HCT116 (cell line): ENCODE data around the gene SEC11C. TPM values are rescaled to one million over a fixed set of nuclear protein-coding genes. Genes with fewer than 3 reads are reported as not detected.

Experiments
- ATAC-seq: fragments of 200-7000 bp; cut with Tn5 transposase; 2 replicates; pipeline ENCODE4 v1.9.1; 2020; ENCODE audit warnings: mild to moderate bottlenecking, moderate library complexity
- BruUV-seq: library from RNA; stranded (reverse); fragments of 400-500 nt; replicated peaks from 2 replicates; lab custom pipeline; 2021; lab: Mats Ljungman, UMichigan
- CTCF ChIA-PET: fragments of 300-600 bp; sonication (Branson Sonifier 250); formaldehyde crosslinking; loops from one replicate; lab custom pipeline; 2021; ENCODE audit warnings: antibody characterized with exemption; lab: Charles Lee
- POLR2A ChIA-PET: fragments of 300-600, 350-600 bp; sonication (Branson Sonifier 250); formaldehyde crosslinking; loops from one replicate; lab custom pipeline; 2021; ENCODE audit warnings: antibody characterized with exemption; lab: Charles Lee
- RAD21 ChIA-PET, 2 experiments: fragments of 300-600 bp; sonication (Branson Sonifier 250); formaldehyde crosslinking; loops; one replicate each; lab custom pipeline; 2023; ENCODE audit warnings: low total read pairs in 2 of 2; ENCODE audit not compliant: uncharacterized antibody in 2 of 2, unreplicated experiment in 2 of 2, low non-redundant PET in 1 of 2; lab: Charles Lee
- DNase-seq: peaks from one replicate; pipeline ENCODE4 v3.0.0-alpha.2; 2010; ENCODE audit warnings: low read depth, low spot score
- H2AFZ ChIP-seq: fragments of 200-600 bp; shearing (Covaris generic), sonication (generic); 2 replicates; pipeline ENCODE4 v1.6.1; 2017; ENCODE audit warnings: low read depth, mixed run types, mixed read lengths, antibody characterized with exemption, low read length; ENCODE audit not compliant: poor library complexity, severe bottlenecking
- H3K27ac ChIP-seq: 2 replicates; pipeline ENCODE4 v1.5.1; 2012; ENCODE audit warnings: low read depth, low read length
- H3K27me3 ChIP-seq: fragments of 200-600 bp; sonication (generic); 2 replicates; pipeline ENCODE4 v1.6.1; 2016; ENCODE audit warnings: mixed run types, low read length, mixed read lengths; ENCODE audit not compliant: insufficient read depth
- H3K36me3 ChIP-seq, 2 experiments: fragments of 200-500 bp in 1 of 2; fragments of 200-600 bp in 1 of 2; sonication (Bioruptor generic) in 1 of 2; sonication (generic) in 1 of 2; 2 replicates each; pipeline versions ENCODE4 v1.5.1 to v1.6.1; 2014 to 2016; ENCODE audit warnings: low read length in 2 of 2, inconsistent platforms in 1 of 2, mixed read lengths in 1 of 2, mixed run types in 1 of 2; ENCODE audit not compliant: insufficient read depth in 2 of 2, control insufficient read depth in 1 of 2
- H3K4me1 ChIP-seq, 2 experiments: fragments of 200-600 bp in 1 of 2; sonication (generic) in 1 of 2; 2 replicates each; pipeline versions ENCODE4 v1.5.1 to v1.6.1; 2012 to 2017; ENCODE audit warnings: low read length in 2 of 2, inconsistent platforms in 1 of 2, mild to moderate bottlenecking in 1 of 2, mixed read lengths in 1 of 2, mixed run types in 1 of 2, moderate library complexity in 1 of 2; ENCODE audit not compliant: insufficient read depth in 2 of 2, control insufficient read depth in 1 of 2
- H3K4me2 ChIP-seq: fragments of 200-600 bp; sonication (generic); 2 replicates; pipeline ENCODE4 v1.6.1; 2017; ENCODE audit warnings: mixed run types, low read length, mixed read lengths
- H3K4me3 ChIP-seq, 2 experiments: fragments of 200-600 bp in 1 of 2; sonication (generic) in 1 of 2; replicated peaks in 1 of 2; 2 replicates each; pipeline ENCODE4 v1.5.1; 2011 to 2016; ENCODE audit warnings: low read length in 2 of 2, control low read depth in 1 of 2, low read depth in 1 of 2, mild to moderate bottlenecking in 1 of 2, mixed read lengths in 1 of 2, mixed run types in 1 of 2
- H3K79me2 ChIP-seq: fragments of 200-600 bp; sonication (generic); 2 replicates; pipeline ENCODE4 v1.6.1; 2017; ENCODE audit warnings: mild to moderate bottlenecking, mixed run types, low read length, moderate library complexity, mixed read lengths; ENCODE audit not compliant: insufficient read depth
- H3K9ac ChIP-seq: fragments of 200-600 bp; sonication (generic); 2 replicates; pipeline ENCODE4 v1.6.1; 2016; ENCODE audit warnings: low read length, mixed read lengths
- H3K9me2 ChIP-seq: fragments of 200-600 bp; sonication (generic), shearing (Covaris generic); 2 replicates; pipeline ENCODE4 v1.6.1; 2017; ENCODE audit warnings: mixed run types, mild to moderate bottlenecking, moderate library complexity; ENCODE audit not compliant: insufficient read depth
- H3K9me3 ChIP-seq, 2 experiments: fragments of 200-500 bp in 1 of 2; fragments of 200-600 bp in 1 of 2; sonication (Bioruptor generic) in 1 of 2; sonication (generic) in 1 of 2; 2 replicates each; pipeline ENCODE4 v1.6.1; 2014 to 2017; ENCODE audit warnings: low read length in 2 of 2, mixed read lengths in 2 of 2, inconsistent platforms in 1 of 2, low read depth in 1 of 2, mild to moderate bottlenecking in 1 of 2, mixed run types in 1 of 2, moderate library complexity in 1 of 2; ENCODE audit not compliant: control insufficient read depth in 1 of 2, insufficient read depth in 1 of 2
- H4K20me1 ChIP-seq: fragments of 200-600 bp; sonication (generic), shearing (Covaris generic); 2 replicates; pipeline ENCODE4 v1.6.1; 2017; ENCODE audit warnings: mixed run types, mild to moderate bottlenecking, moderate library complexity; ENCODE audit not compliant: insufficient read depth
- CBX3 ChIP-seq: IDR thresholded peaks from 2 replicates; pipeline ENCODE4 v1.6.1; 2012; ENCODE audit warnings: low read depth
- CEBPB ChIP-seq: IDR thresholded peaks from 2 replicates; pipeline ENCODE4 v1.6.1; 2012; ENCODE audit warnings: low read depth
- ELF1 ChIP-seq: IDR thresholded peaks from 2 replicates; pipeline ENCODE4 v1.6.1; 2012; ENCODE audit warnings: low read depth, borderline replicate concordance
- EZH2 ChIP-seq: fragments of 200-600 bp; sonication (generic); IDR thresholded peaks from 2 replicates; pipeline ENCODE4 v1.6.1; 2017; ENCODE audit warnings: antibody characterized with exemption, mixed run types
- EZH2phosphoT487 ChIP-seq: fragments of 200-600 bp; IDR thresholded peaks from 2 replicates; pipeline ENCODE4 v1.6.1; 2018; ENCODE audit warnings: antibody characterized with exemption, borderline replicate concordance
- FOSL1 ChIP-seq: IDR thresholded peaks from 2 replicates; pipeline ENCODE4 v1.6.1; 2012; ENCODE audit warnings: low read depth
- POLR2A ChIP-seq: IDR thresholded peaks from 2 replicates; pipeline ENCODE4 v1.7.0; 2011; ENCODE audit warnings: borderline replicate concordance; ENCODE audit not compliant: insufficient read depth, insufficient read length; ENCODE audit errors: extremely low read depth
- POLR2AphosphoS5 ChIP-seq: IDR thresholded peaks from 2 replicates; pipeline ENCODE4 v1.6.1; 2011; ENCODE audit warnings: mild to moderate bottlenecking, low read depth, low read length, moderate library complexity
- RAD21 ChIP-seq: IDR thresholded peaks from 2 replicates; pipeline ENCODE4 v1.6.1; 2012; ENCODE audit warnings: low read depth, mild to moderate bottlenecking
- SP1 ChIP-seq: IDR thresholded peaks from 2 replicates; pipeline ENCODE4 v1.6.1; 2012; ENCODE audit warnings: low read depth
- SRF ChIP-seq: IDR thresholded peaks from 2 replicates; pipeline ENCODE4 v1.6.1; 2012; ENCODE audit warnings: low read depth
- TCF7L2 ChIP-seq: IDR thresholded peaks from 2 replicates; pipeline ENCODE4 v1.7.0; 2011; ENCODE audit warnings: borderline replicate concordance, inconsistent platforms; ENCODE audit not compliant: insufficient read depth, insufficient read length; ENCODE audit errors: extremely low read depth
- YY1 ChIP-seq: IDR thresholded peaks from 2 replicates; pipeline ENCODE4 v1.6.1; 2011; ENCODE audit warnings: low read length, low read depth, moderate library complexity, mild to moderate bottlenecking; ENCODE audit not compliant: insufficient replicate concordance; ENCODE audit errors: extremely low read depth
- ZFX ChIP-seq: fragments of 450-650 bp; IDR thresholded peaks from 2 replicates; pipeline ENCODE4 v1.6.1; 2017
- ZNF274 ChIP-seq: fragments of 200-500 bp; sonication (Bioruptor generic); IDR thresholded peaks from 2 replicates; pipeline ENCODE4 v1.6.1; 2014; ENCODE audit warnings: mild to moderate bottlenecking, low read depth, low read length, inconsistent platforms
- intact Hi-C: fragments of 100-400 bp; cut with micrococcal nuclease; formaldehyde crosslinking; loops from 2 replicates; pipeline ENCODE4 v1.10.0; 2022
- total RNA-seq: library from RNA; stranded (reverse); gene quantifications from one replicate; pipeline ENCODE4 v1.2.1, GENCODE V29; 2021; ENCODE audit not compliant: unreplicated experiment
- TF ChIP-seq, protein P1 (sequence below): IDR thresholded peaks from 2 replicates; pipeline ENCODE4 v1.6.1; 2011; ENCODE audit warnings: mild to moderate bottlenecking, low read length, moderate library complexity; ENCODE audit not compliant: insufficient replicate concordance; ENCODE audit errors: extremely low read depth
- TF ChIP-seq, protein P2 (sequence below): IDR thresholded peaks from 2 replicates; pipeline ENCODE4 v1.6.1; 2012
- TF ChIP-seq, protein P3 (sequence below): IDR thresholded peaks from 2 replicates; pipeline ENCODE4 v1.6.1; 2012
- TF ChIP-seq, protein P4 (sequence below), 3 experiments: fragments of 200-600 bp in 1 of 3; sonication (generic) in 1 of 3; IDR thresholded peaks in 2 of 3; conservative IDR thresholded peaks in 1 of 3; 2 replicates each; pipeline ENCODE4 v1.5.1; 2012 to 2017; ENCODE audit warnings: low read depth in 2 of 3, low read length in 2 of 3, antibody characterized with exemption in 1 of 3, borderline replicate concordance in 1 of 3, control low read depth in 1 of 3, mild to moderate bottlenecking in 1 of 3, mixed read lengths in 1 of 3, mixed run types in 1 of 3, moderate library complexity in 1 of 3; ENCODE audit not compliant: insufficient read depth in 1 of 3
- TF ChIP-seq, protein P5 (sequence below): IDR thresholded peaks from 2 replicates; pipeline ENCODE4 v1.6.1; 2012; ENCODE audit warnings: low read depth

Gene SEC11C
- total RNA-seq, 1 experiment from 2014 or later = 42.2 TPM

DNA sequence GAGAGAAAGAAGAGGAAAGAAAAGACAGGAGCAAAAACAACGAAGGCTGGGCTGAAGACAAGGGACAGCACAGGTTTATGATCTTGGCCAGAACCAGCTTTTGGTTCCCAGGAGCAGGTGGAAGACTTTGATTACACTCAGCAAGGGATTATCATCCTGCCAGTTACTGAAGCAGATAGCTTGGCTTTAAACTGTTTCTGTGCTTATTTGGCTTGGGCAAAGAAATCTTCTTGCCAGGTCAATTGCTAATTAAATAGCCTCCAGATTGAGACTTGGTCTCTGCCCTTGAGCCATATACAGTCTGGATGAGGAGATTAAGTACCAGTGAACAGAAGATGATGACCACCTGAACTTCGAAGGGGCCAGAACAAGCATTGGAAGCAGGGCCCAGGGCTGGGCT lies 58.0 kb downstream of the SEC11C start:
- Histone ChIP-seq H3K4me2 (no peak overlapping the region), H3K9me3 (no peaks in the 10 kb centered on the region), H3K4me3 (no peak overlapping the region), H3K79me2 (no peaks in the 10 kb centered on the region), H3K27me3 (peaks cover 17% of the 10 kb centered on the region), H4K20me1 (no peaks in the 10 kb centered on the region), H3K4me1 (no peaks in the 10 kb centered on the region), H3K27ac (no peak overlapping the region), H3K9me2 (no peaks in the 10 kb centered on the region), H2AFZ (no peak overlapping the region), H3K36me3 (no peaks in the 10 kb centered on the region), H3K9ac (no peak overlapping the region)
- ATAC-seq (no peak), DNase-seq (no peak)
- ChIA-PET CTCF (no interaction called here), POLR2A (no interaction called here), RAD21 (no interaction called here)
- intact Hi-C loops = no loop called here
- no peak for TF ChIP-seq ZNF274
- TF ChIP-seq FOSL1 = no peak
- TF ChIP-seq, protein P1, sequence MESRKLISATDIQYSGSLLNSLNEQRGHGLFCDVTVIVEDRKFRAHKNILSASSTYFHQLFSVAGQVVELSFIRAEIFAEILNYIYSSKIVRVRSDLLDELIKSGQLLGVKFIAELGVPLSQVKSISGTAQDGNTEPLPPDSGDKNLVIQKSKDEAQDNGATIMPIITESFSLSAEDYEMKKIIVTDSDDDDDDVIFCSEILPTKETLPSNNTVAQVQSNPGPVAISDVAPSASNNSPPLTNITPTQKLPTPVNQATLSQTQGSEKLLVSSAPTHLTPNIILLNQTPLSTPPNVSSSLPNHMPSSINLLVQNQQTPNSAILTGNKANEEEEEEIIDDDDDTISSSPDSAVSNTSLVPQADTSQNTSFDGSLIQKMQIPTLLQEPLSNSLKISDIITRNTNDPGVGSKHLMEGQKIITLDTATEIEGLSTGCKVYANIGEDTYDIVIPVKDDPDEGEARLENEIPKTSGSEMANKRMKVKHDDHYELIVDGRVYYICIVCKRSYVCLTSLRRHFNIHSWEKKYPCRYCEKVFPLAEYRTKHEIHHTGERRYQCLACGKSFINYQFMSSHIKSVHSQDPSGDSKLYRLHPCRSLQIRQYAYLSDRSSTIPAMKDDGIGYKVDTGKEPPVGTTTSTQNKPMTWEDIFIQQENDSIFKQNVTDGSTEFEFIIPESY = no peak
- TF ChIP-seq SRF = no peak
- TF ChIP-seq ELF1 = no peak
- TF ChIP-seq EZH2phosphoT487 = no peak
- TF ChIP-seq, protein P2, sequence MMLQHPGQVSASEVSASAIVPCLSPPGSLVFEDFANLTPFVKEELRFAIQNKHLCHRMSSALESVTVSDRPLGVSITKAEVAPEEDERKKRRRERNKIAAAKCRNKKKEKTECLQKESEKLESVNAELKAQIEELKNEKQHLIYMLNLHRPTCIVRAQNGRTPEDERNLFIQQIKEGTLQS = no peak
- TF ChIP-seq, protein P3, sequence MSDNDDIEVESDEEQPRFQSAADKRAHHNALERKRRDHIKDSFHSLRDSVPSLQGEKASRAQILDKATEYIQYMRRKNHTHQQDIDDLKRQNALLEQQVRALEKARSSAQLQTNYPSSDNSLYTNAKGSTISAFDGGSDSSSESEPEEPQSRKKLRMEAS = no peak
- no peak for TF ChIP-seq SP1
- no peak for TF ChIP-seq CBX3
- no peak for TF ChIP-seq CEBPB
- TF ChIP-seq, protein P4, sequence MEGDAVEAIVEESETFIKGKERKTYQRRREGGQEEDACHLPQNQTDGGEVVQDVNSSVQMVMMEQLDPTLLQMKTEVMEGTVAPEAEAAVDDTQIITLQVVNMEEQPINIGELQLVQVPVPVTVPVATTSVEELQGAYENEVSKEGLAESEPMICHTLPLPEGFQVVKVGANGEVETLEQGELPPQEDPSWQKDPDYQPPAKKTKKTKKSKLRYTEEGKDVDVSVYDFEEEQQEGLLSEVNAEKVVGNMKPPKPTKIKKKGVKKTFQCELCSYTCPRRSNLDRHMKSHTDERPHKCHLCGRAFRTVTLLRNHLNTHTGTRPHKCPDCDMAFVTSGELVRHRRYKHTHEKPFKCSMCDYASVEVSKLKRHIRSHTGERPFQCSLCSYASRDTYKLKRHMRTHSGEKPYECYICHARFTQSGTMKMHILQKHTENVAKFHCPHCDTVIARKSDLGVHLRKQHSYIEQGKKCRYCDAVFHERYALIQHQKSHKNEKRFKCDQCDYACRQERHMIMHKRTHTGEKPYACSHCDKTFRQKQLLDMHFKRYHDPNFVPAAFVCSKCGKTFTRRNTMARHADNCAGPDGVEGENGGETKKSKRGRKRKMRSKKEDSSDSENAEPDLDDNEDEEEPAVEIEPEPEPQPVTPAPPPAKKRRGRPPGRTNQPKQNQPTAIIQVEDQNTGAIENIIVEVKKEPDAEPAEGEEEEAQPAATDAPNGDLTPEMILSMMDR (IDR thresholded peaks at IDR 0.05 in 2 of 3, conservative IDR thresholded peaks at IDR 0.05 in 1 of 3; ENCODE audit: borderline replicate concordance in 1 of 3, insufficient read depth in 1 of 3, low read depth in 2 of 3, low read length in 2 of 3) = no peak
- TF ChIP-seq YY1 = no peak
- TF ChIP-seq POLR2AphosphoS5 = no peak
- TF ChIP-seq, protein P5, sequence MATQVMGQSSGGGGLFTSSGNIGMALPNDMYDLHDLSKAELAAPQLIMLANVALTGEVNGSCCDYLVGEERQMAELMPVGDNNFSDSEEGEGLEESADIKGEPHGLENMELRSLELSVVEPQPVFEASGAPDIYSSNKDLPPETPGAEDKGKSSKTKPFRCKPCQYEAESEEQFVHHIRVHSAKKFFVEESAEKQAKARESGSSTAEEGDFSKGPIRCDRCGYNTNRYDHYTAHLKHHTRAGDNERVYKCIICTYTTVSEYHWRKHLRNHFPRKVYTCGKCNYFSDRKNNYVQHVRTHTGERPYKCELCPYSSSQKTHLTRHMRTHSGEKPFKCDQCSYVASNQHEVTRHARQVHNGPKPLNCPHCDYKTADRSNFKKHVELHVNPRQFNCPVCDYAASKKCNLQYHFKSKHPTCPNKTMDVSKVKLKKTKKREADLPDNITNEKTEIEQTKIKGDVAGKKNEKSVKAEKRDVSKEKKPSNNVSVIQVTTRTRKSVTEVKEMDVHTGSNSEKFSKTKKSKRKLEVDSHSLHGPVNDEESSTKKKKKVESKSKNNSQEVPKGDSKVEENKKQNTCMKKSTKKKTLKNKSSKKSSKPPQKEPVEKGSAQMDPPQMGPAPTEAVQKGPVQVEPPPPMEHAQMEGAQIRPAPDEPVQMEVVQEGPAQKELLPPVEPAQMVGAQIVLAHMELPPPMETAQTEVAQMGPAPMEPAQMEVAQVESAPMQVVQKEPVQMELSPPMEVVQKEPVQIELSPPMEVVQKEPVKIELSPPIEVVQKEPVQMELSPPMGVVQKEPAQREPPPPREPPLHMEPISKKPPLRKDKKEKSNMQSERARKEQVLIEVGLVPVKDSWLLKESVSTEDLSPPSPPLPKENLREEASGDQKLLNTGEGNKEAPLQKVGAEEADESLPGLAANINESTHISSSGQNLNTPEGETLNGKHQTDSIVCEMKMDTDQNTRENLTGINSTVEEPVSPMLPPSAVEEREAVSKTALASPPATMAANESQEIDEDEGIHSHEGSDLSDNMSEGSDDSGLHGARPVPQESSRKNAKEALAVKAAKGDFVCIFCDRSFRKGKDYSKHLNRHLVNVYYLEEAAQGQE = no peak
- no peak for TF ChIP-seq ZFX
- no peak for TF ChIP-seq RAD21
- TF ChIP-seq POLR2A = no peak
- no peak for TF ChIP-seq EZH2
- TF ChIP-seq TCF7L2 = no peak
- BruUV-seq = no TSS peak
